Fibroblast of lung (primary cell): ENCODE data around the gene SLC25A18. TPM values are rescaled to one million over a fixed set of nuclear protein-coding genes. Genes with fewer than 3 reads are reported as not detected.

Experiments used
- DNase-seq, 2 donors: peaks; one replicate each; pipeline versions ENCODE4 v3.0.0 to v3.0.0-alpha.2; 2010; ENCODE audit warnings: low read depth in 2 of 2
- H2AFZ ChIP-seq: 2 replicates; pipeline ENCODE4 v1.5.1; 2012; ENCODE audit warnings: low read length, control low read depth, inconsistent platforms
- H3K27ac ChIP-seq: 2 replicates; pipeline ENCODE4 v1.5.1; 2011; ENCODE audit warnings: low read length, control low read depth; ENCODE audit not compliant: insufficient read depth
- H3K27me3 ChIP-seq: 2 replicates; pipeline ENCODE4 v1.5.1; 2011; ENCODE audit warnings: mild to moderate bottlenecking, low read length; ENCODE audit not compliant: control insufficient read depth, insufficient read depth
- H3K36me3 ChIP-seq: 2 replicates; pipeline ENCODE4 v1.5.1; 2011; ENCODE audit warnings: low read length; ENCODE audit not compliant: control insufficient read depth, insufficient read depth
- H3K4me1 ChIP-seq: 2 replicates; pipeline ENCODE4 v1.5.1; 2011; ENCODE audit warnings: low read length; ENCODE audit not compliant: control insufficient read depth, insufficient read depth; ENCODE audit errors: extremely low read depth
- H3K4me2 ChIP-seq: 2 replicates; pipeline ENCODE4 v1.5.1; 2011; ENCODE audit warnings: low read length, control low read depth; ENCODE audit not compliant: insufficient read depth; ENCODE audit errors: extremely low read depth
- H3K4me3 ChIP-seq, 4 experiments: fragments of 200-600 bp in 1 of 4; sonication (generic) in 1 of 4; replicated peaks in 1 of 4; 2 replicates each; pipeline ENCODE4 v1.5.1; 2011 to 2016; ENCODE audit warnings: low read length in 4 of 4, low read depth in 3 of 4, mild to moderate bottlenecking in 3 of 4, control low read depth in 2 of 4, inconsistent platforms in 1 of 4, mixed read lengths in 1 of 4; ENCODE audit not compliant: insufficient read depth in 1 of 4; ENCODE audit errors: control extremely low read depth in 1 of 4
- H3K79me2 ChIP-seq: 2 replicates; pipeline ENCODE4 v1.5.1; 2012; ENCODE audit warnings: mild to moderate bottlenecking, low read length, inconsistent platforms; ENCODE audit not compliant: control insufficient read depth, insufficient read depth
- H3K9ac ChIP-seq: 2 replicates; pipeline ENCODE4 v1.5.1; 2011; ENCODE audit warnings: mild to moderate bottlenecking, low read length, control low read depth; ENCODE audit not compliant: insufficient read depth
- H3K9me3 ChIP-seq: 2 replicates; pipeline ENCODE4 v1.5.1; 2012; ENCODE audit warnings: low read depth, low read length; ENCODE audit not compliant: control insufficient read depth, insufficient read depth
- H4K20me1 ChIP-seq: 2 replicates; pipeline ENCODE4 v1.5.1; 2011; ENCODE audit warnings: low read length; ENCODE audit not compliant: control insufficient read depth, insufficient read depth; ENCODE audit errors: extremely low read depth
- EZH2 ChIP-seq: IDR thresholded peaks from 2 replicates; pipeline ENCODE4 v1.5.1; 2012; ENCODE audit warnings: low read length, control low read depth, mild to moderate bottlenecking; ENCODE audit errors: missing control alignments
- polyA plus RNA-seq, 2 donors: library from polyadenylated mRNA; depleted of rRNA in 1 of 2; stranded (reverse) in 1 of 2; unstranded in 1 of 2; fragments of >200 nt; gene quantifications; 2 replicates each; pipeline ENCODE4 v1.2.1, GENCODE V29; 2011 to 2012; ENCODE audit warnings: missing spikeins in 1 of 2
- total RNA-seq: library from RNA; depleted of rRNA; stranded (reverse); fragments of >200 nt; gene quantifications from 2 replicates; pipeline ENCODE4 v1.2.1, GENCODE V29; 2014
- TF ChIP-seq, protein P1 (sequence below), 2 donors: IDR thresholded peaks in 1 of 2; conservative IDR thresholded peaks in 1 of 2; 1 replicate in 1 of 2; 2 replicates in 1 of 2; pipeline ENCODE4 v1.5.1; 2011 to 2012; ENCODE audit warnings: low read length in 2 of 2, control low read depth in 1 of 2, inconsistent platforms in 1 of 2, low read depth in 1 of 2, mild to moderate bottlenecking in 1 of 2

Gene SLC25A18
- total and polyA plus RNA-seq, 2 donors (not counting 1 experiment from before 2014, with no cell fraction given): 0.26 TPM; not detected in 1

- DNase-seq: no peak
- Histone ChIP-seq H3K9ac (no peak overlapping the region), H4K20me1 (no peaks in the 10 kb centered on the region), H3K4me1 (no peaks in the 10 kb centered on the region), H3K4me3 (no peak overlapping the region), H3K36me3 (peaks cover 6% of the 10 kb centered on the region), H3K79me2 (peaks cover 4% of the 10 kb centered on the region), H3K27me3 (no peaks in the 10 kb centered on the region), H3K4me2 (no peak overlapping the region), H2AFZ (no peak overlapping the region), H3K9me3 (no peaks in the 10 kb centered on the region), H3K27ac (no peak overlapping the region)
- no peak for TF ChIP-seq EZH2
- TF ChIP-seq, protein P1, sequence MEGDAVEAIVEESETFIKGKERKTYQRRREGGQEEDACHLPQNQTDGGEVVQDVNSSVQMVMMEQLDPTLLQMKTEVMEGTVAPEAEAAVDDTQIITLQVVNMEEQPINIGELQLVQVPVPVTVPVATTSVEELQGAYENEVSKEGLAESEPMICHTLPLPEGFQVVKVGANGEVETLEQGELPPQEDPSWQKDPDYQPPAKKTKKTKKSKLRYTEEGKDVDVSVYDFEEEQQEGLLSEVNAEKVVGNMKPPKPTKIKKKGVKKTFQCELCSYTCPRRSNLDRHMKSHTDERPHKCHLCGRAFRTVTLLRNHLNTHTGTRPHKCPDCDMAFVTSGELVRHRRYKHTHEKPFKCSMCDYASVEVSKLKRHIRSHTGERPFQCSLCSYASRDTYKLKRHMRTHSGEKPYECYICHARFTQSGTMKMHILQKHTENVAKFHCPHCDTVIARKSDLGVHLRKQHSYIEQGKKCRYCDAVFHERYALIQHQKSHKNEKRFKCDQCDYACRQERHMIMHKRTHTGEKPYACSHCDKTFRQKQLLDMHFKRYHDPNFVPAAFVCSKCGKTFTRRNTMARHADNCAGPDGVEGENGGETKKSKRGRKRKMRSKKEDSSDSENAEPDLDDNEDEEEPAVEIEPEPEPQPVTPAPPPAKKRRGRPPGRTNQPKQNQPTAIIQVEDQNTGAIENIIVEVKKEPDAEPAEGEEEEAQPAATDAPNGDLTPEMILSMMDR (conservative IDR thresholded peaks at IDR 0.05 in 1 of 2, IDR thresholded peaks at IDR 0.05 in 1 of 2; ENCODE audit: low read depth in 1 of 2, low read length in 2 of 2): no peak
Measured at GRCh38 chr22:17603668-17604067, 40.4 kb downstream of the SLC25A18 start.

GRCh38 chr22:17606496-17606895 lies 43.2 kb downstream of the SLC25A18 start:
- peaks cover 5% of the 10 kb centered on the region for H3K79me2 ChIP-seq
- no peak overlapping the region for H3K4me3 ChIP-seq
- no peak overlapping the region for H2AFZ ChIP-seq
- no peak overlapping the region for H3K9ac ChIP-seq
- H3K9me3 ChIP-seq: no peaks in the 10 kb centered on the region
- H3K4me1 ChIP-seq: no peaks in the 10 kb centered on the region
- TF ChIP-seq, protein P1 (conservative IDR thresholded peaks at IDR 0.05 in 1 of 2, IDR thresholded peaks at IDR 0.05 in 1 of 2; ENCODE audit: low read depth in 1 of 2, low read length in 2 of 2): no peak
- no peak for TF ChIP-seq EZH2
- no peaks in the 10 kb centered on the region for H4K20me1 ChIP-seq
- no peaks in the 10 kb centered on the region for H3K27me3 ChIP-seq
- H3K27ac ChIP-seq: no peak overlapping the region
- H3K4me2 ChIP-seq: no peak overlapping the region
- peaks cover under 1% of the 10 kb centered on the region for H3K36me3 ChIP-seq
- peak; percentile 6 to 30 for DNase-seq

- no peaks in the 10 kb centered on the region for H3K4me1 ChIP-seq
- DNase-seq: no peak
- H3K36me3 ChIP-seq: peaks cover 3% of the 10 kb centered on the region
- H3K9me3 ChIP-seq: no peaks in the 10 kb centered on the region
- peaks cover 6% of the 10 kb centered on the region for H3K79me2 ChIP-seq
- TF ChIP-seq EZH2: no peak
- TF ChIP-seq, protein P1 (conservative IDR thresholded peaks at IDR 0.05 in 1 of 2, IDR thresholded peaks at IDR 0.05 in 1 of 2; ENCODE audit: low read depth in 1 of 2, low read length in 2 of 2): no peak
- no peaks in the 10 kb centered on the region for H3K27me3 ChIP-seq
- no peaks in the 10 kb centered on the region for H4K20me1 ChIP-seq
- H3K4me3 ChIP-seq: no peak overlapping the region
- no peak overlapping the region for H3K4me2 ChIP-seq
- H3K9ac ChIP-seq: no peak overlapping the region
- H3K27ac ChIP-seq: no peak overlapping the region
- no peak overlapping the region for H2AFZ ChIP-seq
Measured at GRCh38 chr22:17607891-17608521, 44.7 kb downstream of the SLC25A18 start.
